Measurements from ENCODE around the gene CAPN5.
A peak's percentile ranks its signal among the peaks of the same experiment; 100 is the strongest.

The CAPN5 gene

GRCh38 chr11:77063861-77064260 is 2.9 kb upstream of the CAPN5 start:
- FAIRE-seq: no peak
- no peak for DNase-seq (ENCODE audit: low spot score)

- DNase-seq (ENCODE audit: low spot score): no peak
- FAIRE-seq: peak; percentile 70
Measured at GRCh38 chr11:77064648-77065217, 2.0 kb upstream of the CAPN5 start.

GRCh38 chr11:77065878-77066228 is 918 bp upstream of the CAPN5 start:
- FAIRE-seq (peak; percentile 88), DNase-seq (ENCODE audit: low spot score) (no peak)

- DNase-seq (ENCODE audit: low spot score) (no peak), FAIRE-seq (no peak)
Measured at GRCh38 chr11:77067861-77068443, 1.2 kb downstream of the CAPN5 start.

GRCh38 chr11:77068457-77069335 is 1.9 kb downstream of the CAPN5 start:
- no peak for DNase-seq (ENCODE audit: low spot score)
- FAIRE-seq: no peak

GRCh38 chr11:77069336-77069968 is 2.7 kb downstream of the CAPN5 start:
- FAIRE-seq (no peak), DNase-seq (ENCODE audit: low spot score) (no peak)

- DNase-seq (ENCODE audit: low spot score) (no peak), FAIRE-seq (no peak)
Measured at GRCh38 chr11:77069969-77070582, 3.3 kb downstream of the CAPN5 start.

GRCh38 chr11:77071077-77071476 is 4.3 kb downstream of the CAPN5 start:
- DNase-seq (ENCODE audit: low spot score) (no peak), FAIRE-seq (peak; percentile 17)

GRCh38 chr11:77071671-77072605 is 5.2 kb downstream of the CAPN5 start:
- DNase-seq (ENCODE audit: low spot score): no peak
- FAIRE-seq: peak; percentile 9

- no peak for FAIRE-seq
- no peak for DNase-seq (ENCODE audit: low spot score)
Measured at GRCh38 chr11:77072851-77073327, 6.1 kb downstream of the CAPN5 start.

- FAIRE-seq (peak; percentile 61), DNase-seq (ENCODE audit: low spot score) (peak; percentile 61)
Measured at GRCh38 chr11:77073328-77074001, 6.7 kb downstream of the CAPN5 start.

- no peak for DNase-seq (ENCODE audit: low spot score)
- FAIRE-seq: no peak
Measured at GRCh38 chr11:77074205-77074604, 7.4 kb downstream of the CAPN5 start.

GRCh38 chr11:77074626-77075221 is 8.0 kb downstream of the CAPN5 start:
- DNase-seq (ENCODE audit: low spot score) (no peak), FAIRE-seq (no peak)

GRCh38 chr11:77075425-77075905 is 8.7 kb downstream of the CAPN5 start:
- FAIRE-seq: no peak

GRCh38 chr11:77079666-77080065 is 12.9 kb downstream of the CAPN5 start:
- no peak for FAIRE-seq
- no peak for DNase-seq (ENCODE audit: low spot score)

More at GRCh38 chr11:77075425-77075905, 8.7 kb downstream of the CAPN5 start:
- DNase-seq (ENCODE audit: low spot score): no peak

GRCh38 chr11:77080643-77081210 is 14.0 kb downstream of the CAPN5 start:
- DNase-seq (ENCODE audit: low spot score) (no peak), FAIRE-seq (no peak)

GRCh38 chr11:77081381-77081851 is 14.6 kb downstream of the CAPN5 start:
- FAIRE-seq (no peak), DNase-seq (ENCODE audit: low spot score) (no peak)

- no peak for FAIRE-seq
Measured at GRCh38 chr11:77081976-77082836, 15.4 kb downstream of the CAPN5 start.

More at GRCh38 chr11:77081976-77082836, 15.4 kb downstream of the CAPN5 start:
- no peak for DNase-seq (ENCODE audit: low spot score)

All from urothelium cell line (cell line).